Femur (tissue), 1 donor: ENCODE data around the gene NPAS2.

Source experiments
- DNase-seq: peaks from one replicate; pipeline ENCODE4 v3.0.0-alpha.2; 2017

The NPAS2 gene, protein sequence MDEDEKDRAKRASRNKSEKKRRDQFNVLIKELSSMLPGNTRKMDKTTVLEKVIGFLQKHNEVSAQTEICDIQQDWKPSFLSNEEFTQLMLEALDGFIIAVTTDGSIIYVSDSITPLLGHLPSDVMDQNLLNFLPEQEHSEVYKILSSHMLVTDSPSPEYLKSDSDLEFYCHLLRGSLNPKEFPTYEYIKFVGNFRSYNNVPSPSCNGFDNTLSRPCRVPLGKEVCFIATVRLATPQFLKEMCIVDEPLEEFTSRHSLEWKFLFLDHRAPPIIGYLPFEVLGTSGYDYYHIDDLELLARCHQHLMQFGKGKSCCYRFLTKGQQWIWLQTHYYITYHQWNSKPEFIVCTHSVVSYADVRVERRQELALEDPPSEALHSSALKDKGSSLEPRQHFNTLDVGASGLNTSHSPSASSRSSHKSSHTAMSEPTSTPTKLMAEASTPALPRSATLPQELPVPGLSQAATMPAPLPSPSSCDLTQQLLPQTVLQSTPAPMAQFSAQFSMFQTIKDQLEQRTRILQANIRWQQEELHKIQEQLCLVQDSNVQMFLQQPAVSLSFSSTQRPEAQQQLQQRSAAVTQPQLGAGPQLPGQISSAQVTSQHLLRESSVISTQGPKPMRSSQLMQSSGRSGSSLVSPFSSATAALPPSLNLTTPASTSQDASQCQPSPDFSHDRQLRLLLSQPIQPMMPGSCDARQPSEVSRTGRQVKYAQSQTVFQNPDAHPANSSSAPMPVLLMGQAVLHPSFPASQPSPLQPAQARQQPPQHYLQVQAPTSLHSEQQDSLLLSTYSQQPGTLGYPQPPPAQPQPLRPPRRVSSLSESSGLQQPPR

GRCh38 chr2:100819370-100820272 is at the start of gene NPAS2:
NPAS2 (plus strand) TSS chr2:100820139; CDS start chr2:100904755, 84,616 bp downstream.
- peak; percentile 73 for DNase-seq

DNA sequence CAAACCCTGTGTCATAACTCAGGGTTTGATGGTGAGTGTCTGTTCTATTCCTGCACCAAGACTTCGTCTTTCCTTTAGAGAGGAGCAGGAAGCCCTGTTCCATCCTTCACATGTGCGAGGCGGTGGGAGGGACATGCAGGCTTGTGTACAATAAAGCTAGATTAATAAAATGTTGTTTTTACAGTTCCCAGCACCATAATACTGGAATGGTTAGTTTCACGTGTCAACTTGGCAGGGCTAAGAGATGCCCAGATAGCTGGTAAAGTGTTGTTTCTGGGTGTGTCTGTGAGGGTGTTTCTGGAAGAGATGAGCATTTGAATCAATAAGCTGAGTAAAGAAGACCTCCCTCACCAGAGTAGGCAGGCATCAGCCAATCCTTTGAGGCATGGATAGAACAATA is 48.8 kb upstream of the NPAS2 start:
- no peak for DNase-seq

DNA sequence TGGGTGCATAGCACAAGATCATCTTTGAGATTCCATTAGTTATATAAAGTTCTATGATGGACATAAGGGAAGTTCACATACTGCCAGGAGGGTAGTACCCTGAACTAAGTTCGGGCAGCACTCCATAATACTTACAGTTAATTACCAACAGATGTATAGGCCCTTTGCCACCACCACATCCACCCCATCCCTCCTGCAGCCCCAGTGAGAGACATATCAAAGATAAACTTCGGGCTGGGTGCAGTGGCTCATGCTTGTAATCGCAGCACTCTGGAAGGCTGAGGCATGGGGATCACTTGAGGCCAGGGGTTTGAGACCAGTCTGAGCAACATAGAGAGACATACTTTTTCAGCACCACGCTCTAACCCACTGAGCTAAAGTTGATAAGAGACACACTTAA is 46.4 kb upstream of the NPAS2 start:
- no peak for DNase-seq

GRCh38 chr2:100776445-100776844 is 43.5 kb upstream of the NPAS2 start:
- DNase-seq: no peak

DNA sequence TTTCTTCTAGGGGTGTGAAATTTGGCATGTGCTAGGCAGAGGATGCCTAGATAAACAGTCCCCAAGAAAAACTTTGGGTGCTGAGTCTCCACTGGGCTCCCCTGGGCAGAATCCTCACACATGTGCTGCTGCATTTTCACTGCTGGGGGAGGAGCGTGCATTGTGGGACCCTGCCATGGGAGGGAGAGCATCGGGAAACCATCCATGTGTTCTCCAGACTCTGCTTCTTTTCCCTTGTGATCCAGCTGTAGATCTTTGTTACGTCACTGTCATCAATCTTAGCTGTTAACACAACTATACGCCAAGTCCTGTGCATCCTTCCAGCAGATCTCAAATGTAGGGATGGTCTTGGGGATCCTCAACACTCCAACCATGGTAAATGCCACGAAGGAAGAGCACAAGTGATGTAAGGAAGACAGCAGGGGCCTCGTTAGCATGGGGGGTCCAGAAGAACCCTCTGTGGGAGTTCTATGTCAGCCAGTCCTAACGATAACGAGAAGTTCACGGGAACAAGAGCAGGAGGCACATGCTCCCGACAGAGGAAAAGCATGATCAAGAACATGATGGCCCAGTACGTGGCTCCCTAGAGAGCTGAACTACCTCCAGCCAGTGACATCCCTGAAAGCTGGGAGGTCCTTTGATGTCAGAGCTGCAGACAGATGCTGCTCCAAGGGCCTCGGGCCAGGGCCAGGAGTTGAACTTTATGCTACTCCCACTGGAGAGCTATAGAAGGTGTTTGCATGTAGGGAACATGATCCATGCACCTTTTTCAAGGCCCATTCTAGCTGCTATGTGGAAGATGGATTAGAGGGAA is 41.1 kb upstream of the NPAS2 start:
- no peak for DNase-seq

GRCh38 chr2:100779908-100780202 is 40.1 kb upstream of the NPAS2 start:
- DNase-seq: no peak

DNA sequence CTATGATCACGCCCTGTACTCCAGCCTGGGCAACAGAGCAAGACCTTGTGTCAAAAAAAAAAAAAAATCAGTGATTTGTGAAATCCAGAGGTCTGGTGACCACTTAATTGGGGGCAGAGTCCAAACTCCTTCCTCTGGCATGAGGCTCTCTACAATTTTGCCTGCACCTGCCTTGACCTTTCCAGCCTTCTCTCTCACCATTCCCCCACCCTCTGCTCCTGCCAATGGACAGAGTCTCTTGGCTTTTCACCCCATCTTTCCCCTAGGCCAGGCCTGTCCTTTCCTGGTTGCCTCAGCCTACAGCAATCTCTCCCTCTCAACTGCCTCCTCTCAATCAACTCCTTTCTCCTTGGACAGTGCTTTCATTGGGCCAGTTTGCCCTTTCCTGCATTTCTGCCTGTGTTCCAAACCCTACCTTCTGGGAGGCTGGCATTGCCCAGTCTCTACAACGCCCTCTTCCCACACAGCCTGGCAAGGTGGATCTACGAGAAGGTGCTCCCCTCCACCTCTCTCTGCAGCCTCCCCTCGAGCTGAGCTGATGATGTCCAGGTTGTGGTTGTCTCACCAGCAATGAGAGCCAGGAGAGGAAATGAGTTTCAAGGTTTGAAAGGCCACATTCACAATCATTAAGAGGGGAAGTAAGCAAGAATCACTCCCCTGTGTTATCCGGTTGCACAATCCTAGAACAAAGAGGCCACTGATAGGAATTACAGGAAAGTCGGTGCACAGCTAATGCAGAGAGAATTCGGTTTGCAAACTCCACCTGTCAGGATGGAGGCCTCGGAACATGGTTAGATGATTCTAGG is 39.5 kb upstream of the NPAS2 start:
- DNase-seq: peak; percentile 20

DNA sequence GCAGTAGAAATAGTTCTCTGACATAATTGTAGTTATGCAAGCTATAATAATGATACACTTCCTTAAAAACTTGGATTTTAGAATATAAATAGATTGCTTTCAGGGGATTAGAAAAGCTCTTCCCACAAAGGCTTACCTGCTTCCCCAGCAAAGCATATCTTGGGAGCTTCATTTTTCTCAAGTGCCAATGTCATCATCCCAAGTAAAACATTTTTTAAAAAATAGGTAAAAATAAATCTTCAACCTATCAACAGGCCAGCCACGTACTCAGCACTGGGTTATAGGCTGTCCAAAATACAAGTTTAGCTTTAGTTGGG is 39.0 kb upstream of the NPAS2 start:
- DNase-seq: no peak

DNA sequence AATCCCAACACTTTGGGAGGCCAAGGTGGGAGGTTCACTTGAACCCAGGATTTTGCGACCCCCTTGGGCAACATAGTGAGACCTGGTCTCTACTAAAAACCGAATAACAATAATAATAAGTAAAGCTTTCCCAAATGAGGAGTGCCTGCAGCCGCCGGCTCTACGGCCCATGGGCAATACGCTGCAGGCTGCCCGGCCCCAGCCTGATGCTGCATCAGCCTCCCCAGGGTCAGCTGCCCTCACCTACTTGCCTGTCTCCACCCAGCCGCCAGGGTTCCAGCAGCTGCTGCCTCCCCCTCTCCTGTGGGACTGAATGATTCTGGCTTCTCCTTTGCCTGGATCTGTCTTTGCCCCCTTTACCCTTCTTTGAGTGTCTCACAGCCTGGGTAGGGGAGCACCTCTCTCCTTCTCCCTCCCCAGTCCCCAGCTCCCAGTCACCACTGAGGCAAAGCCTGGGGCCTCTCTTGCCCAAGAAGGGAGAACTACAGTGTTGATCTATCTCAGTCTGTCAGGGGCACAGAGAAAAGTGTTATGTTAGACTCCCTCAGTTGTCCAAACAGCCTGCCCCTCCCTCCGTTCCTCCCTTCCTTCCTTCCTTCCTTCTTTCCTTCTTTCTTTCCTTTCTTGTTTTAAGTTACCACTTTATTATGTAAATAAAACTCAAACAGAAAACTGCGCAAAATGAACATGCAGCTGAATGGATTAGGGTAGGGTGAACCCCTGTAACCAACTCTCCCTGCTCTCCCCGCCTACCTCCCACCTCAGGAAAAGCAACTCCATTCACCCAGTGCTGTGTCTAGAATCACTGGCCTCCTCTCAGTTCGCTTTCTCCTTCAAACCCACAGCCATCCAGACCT is 38.2 kb upstream of the NPAS2 start:
- peak; percentile 10 for DNase-seq

DNA sequence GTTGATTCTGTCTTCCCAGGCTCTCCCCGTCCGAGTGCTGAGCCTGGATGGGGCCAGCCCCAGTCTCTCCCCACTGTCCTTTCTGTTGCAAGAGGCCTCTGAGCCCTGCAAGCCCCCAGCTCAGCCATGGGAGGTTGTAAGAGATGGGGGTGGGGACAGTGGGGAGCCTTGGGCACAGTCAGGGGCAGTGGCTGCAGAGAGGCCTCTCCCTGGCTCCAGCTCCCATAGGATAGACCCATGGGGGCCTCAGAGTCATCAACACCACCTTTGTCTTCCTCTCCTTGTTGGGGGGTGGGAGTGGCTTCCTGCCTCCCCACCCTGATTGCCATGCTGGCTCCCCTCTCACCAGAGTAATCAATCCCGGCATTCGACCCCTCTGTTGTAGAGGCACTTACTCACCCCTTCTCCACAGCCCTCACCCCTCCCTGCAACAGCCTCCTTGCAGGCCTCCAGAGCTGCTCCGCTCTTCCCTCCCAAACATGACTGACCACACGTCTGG is 37.5 kb upstream of the NPAS2 start:
- DNase-seq: peak; percentile 12

GRCh38 chr2:100783987-100784386 is 36.0 kb upstream of the NPAS2 start:
- peak; percentile 8 for DNase-seq

DNA sequence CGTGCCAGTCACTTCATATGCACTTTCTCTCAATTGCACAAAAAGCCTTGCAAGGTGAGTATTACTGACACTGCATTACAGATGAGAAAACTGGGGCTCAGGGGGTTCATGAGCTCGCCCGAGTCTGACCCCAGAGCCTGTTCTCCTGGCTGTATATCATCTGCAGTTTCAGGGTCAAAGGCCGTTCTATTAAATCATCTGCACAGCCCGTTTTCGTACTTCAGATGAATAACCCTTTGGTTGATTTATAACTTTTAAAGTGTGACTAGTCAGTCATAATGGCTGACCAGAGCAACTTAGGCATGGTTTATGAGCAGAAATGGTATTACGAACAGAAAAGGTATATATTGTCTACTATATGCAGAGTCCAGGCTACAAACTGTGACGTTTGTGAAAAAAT is 35.3 kb upstream of the NPAS2 start:
- DNase-seq: peak; percentile 1

GRCh38 chr2:100785626-100786296 is 34.2 kb upstream of the NPAS2 start:
- DNase-seq: peak; percentile 12

GRCh38 chr2:100786297-100786658 is 33.7 kb upstream of the NPAS2 start:
- DNase-seq: peak; percentile 79

- no peak for DNase-seq
These were observed 33.0 kb upstream of the NPAS2 start for GRCh38 chr2:100786985-100787384.

GRCh38 chr2:100789361-100789760 is 30.6 kb upstream of the NPAS2 start:
- DNase-seq: peak; percentile 1

DNA sequence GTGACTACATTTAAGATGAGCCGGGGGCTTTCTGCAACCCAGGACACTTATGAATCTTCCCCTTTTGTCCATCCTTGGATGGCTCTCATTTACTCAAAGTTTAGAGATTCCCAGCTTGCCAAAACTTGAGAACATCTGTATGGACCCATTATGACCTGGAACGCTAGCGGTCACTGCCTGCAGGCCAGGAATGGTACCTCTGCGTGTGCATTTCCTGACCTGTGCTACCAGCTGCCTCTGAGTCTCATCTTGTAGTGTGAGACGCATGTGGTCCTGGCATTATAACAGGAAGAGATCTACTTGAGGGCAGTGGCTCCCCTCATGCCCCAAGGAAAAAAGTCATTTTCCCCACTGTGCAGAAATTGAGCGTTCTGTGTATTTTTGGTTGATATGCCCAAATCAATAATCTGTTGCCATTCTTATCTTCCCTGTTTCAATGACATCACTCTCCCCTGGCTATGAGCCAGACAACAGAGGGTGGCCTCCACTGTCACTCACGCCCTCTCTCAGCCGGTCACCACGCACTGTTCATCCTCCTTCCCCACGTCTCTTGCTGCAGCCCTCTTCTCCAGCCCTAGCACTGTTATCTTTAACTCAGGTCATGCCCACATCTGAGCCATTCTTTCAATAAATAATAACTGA is 28.5 kb upstream of the NPAS2 start:
- no peak for DNase-seq

DNA sequence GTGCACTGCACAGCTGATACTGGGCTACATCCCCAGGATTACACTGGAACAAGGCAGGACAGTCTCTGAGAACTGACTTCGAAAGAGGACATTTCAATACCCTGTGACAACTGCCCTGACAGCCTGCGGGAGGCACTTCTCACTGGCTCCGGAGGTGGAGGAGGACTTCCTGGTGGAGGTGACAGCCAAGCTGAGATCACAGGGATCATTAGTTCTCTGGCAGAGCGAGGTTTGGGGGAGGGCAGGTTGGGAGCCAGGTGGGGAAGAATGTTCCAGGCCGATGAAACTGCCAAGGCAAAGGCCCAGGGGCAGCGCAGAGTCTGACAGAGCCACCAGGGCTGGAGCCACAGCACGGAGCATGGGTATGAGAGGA is 28.0 kb upstream of the NPAS2 start:
- DNase-seq: no peak

DNA sequence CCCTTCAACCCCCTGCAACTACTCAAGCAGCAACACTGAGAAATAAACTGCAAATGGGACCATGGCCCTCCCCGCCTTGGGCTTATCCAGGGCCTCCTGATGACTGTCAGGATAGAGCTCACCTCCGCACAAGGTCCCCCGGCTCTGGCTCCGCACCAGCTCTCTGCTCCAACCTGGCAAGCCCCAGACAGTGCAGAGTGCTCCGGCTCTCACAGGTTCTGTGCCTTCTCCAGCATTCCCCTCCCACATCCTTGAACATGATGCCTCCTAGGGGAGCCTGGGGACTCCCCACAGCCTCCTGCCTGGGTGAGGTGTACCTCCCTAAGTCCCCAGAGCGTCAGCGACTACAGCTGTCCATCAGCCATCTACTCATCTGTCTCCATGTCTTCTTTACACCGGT is 26.7 kb upstream of the NPAS2 start:
- DNase-seq: no peak
